Ectodermal cell (in vitro differentiated cells): ENCODE results near the gene FREM2.

Experiments
- H3K27ac ChIP-seq: 2 replicates; pipeline ENCODE4 v1.7.0; 2013; ENCODE audit warnings: mild to moderate bottlenecking, low read depth, low read length; ENCODE audit not compliant: insufficient read depth, poor library complexity, severe bottlenecking
- H3K27me3 ChIP-seq: 2 replicates; pipeline ENCODE4 v1.7.0; 2013; ENCODE audit warnings: mild to moderate bottlenecking, low read length; ENCODE audit not compliant: insufficient read depth, control insufficient read depth, poor library complexity, severe bottlenecking
- H3K36me3 ChIP-seq: one replicate; pipeline ENCODE4 v1.7.0; 2013; ENCODE audit warnings: low read length; ENCODE audit not compliant: control insufficient read depth, insufficient read depth
- H3K4me1 ChIP-seq: one replicate; pipeline ENCODE4 v1.7.0; 2013; ENCODE audit warnings: low read length; ENCODE audit not compliant: control insufficient read depth, insufficient read depth
- H3K4me3 ChIP-seq: 2 replicates; pipeline ENCODE4 v1.7.0; 2013; ENCODE audit warnings: low read depth, low read length, control low read depth; ENCODE audit not compliant: insufficient read depth
- H3K9me3 ChIP-seq: 2 replicates; pipeline ENCODE4 v1.7.0; 2013; ENCODE audit warnings: mild to moderate bottlenecking, low read length, moderate library complexity; ENCODE audit not compliant: control insufficient read depth
- WGBS, 2 experiments: methylation state at CpG; one replicate each; pipeline ENCODE4 v1.1.7; 2013; ENCODE audit warnings: missing lambda C conversion rate in 2 of 2; 5-methylcytosine and 5-hydroxymethylcytosine counted together

Gene FREM2

GRCh38 chr13:38784036-38784880 lies 97.4 kb downstream of the FREM2 start:
- Histone ChIP-seq H3K9me3 (no peaks in the 10 kb centered on the region), H3K27ac (no peak overlapping the region), H3K36me3 (no peaks in the 10 kb centered on the region), H3K27me3 (no peaks in the 10 kb centered on the region), H3K4me3 (no peak overlapping the region), H3K4me1 (no peaks in the 10 kb centered on the region)
- 91 to 94% methylated on average over 15 of the region's 15 CpGs for WGBS, 2 experiments

- H3K9me3 ChIP-seq = no peaks in the 10 kb centered on the region
- WGBS, 2 experiments = 92 to 94% methylated on average over 2 of the region's 2 CpGs
- no peaks in the 10 kb centered on the region for H3K27me3 ChIP-seq
- no peaks in the 10 kb centered on the region for H3K4me1 ChIP-seq
- H3K4me3 ChIP-seq = no peak overlapping the region
- H3K27ac ChIP-seq = no peak overlapping the region
- no peaks in the 10 kb centered on the region for H3K36me3 ChIP-seq
Observed at GRCh38 chr13:38785042-38785441, 98.2 kb downstream of the FREM2 start.

GRCh38 chr13:38785490-38785889 lies 98.6 kb downstream of the FREM2 start:
- H3K9me3 ChIP-seq = no peaks in the 10 kb centered on the region
- H3K27me3 ChIP-seq = no peaks in the 10 kb centered on the region
- 90 to 97% methylated on average over 1 of the region's 1 CpG for WGBS, 2 experiments
- no peak overlapping the region for H3K27ac ChIP-seq
- H3K4me3 ChIP-seq = no peak overlapping the region
- no peaks in the 10 kb centered on the region for H3K4me1 ChIP-seq
- no peaks in the 10 kb centered on the region for H3K36me3 ChIP-seq

GRCh38 chr13:38787550-38787949 lies 100.7 kb downstream of the FREM2 start:
- H3K27ac ChIP-seq = no peak overlapping the region
- no peak overlapping the region for H3K4me3 ChIP-seq
- 83% methylated on average over 1 of the region's 1 CpG; no CpG with 5 or more reads in 1 of the 2 experiments for WGBS, 2 experiments
- H3K4me1 ChIP-seq = no peaks in the 10 kb centered on the region
- no peaks in the 10 kb centered on the region for H3K9me3 ChIP-seq
- no peaks in the 10 kb centered on the region for H3K36me3 ChIP-seq
- H3K27me3 ChIP-seq = no peaks in the 10 kb centered on the region

- H3K9me3 ChIP-seq = no peaks in the 10 kb centered on the region
- 94% methylated on average over 1 of the region's 1 CpG; no CpG with 5 or more reads in 1 of the 2 experiments for WGBS, 2 experiments
- H3K4me1 ChIP-seq = no peaks in the 10 kb centered on the region
- no peaks in the 10 kb centered on the region for H3K36me3 ChIP-seq
- no peak overlapping the region for H3K4me3 ChIP-seq
- no peak overlapping the region for H3K27ac ChIP-seq
- H3K27me3 ChIP-seq = no peaks in the 10 kb centered on the region
Observed at GRCh38 chr13:38796890-38797289, 110.0 kb downstream of the FREM2 start.

DNA sequence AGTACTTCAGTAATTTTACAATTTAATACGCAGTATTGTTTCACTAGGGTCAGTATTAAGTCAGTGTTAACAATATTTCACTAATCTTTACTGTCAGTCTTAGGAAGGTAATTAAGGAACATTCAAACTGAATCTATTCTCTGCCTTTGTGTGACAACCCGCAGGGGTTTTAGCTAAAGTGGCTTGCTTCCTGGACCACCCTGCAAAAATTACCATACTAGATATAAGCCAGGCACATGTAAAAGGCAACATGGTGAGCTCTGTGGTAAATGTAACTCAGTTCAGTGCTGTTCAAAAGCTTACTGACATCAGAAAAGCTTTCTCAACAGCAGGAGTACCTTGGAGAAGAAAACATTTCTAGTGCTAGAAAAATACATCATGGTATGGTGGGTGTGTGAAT lies 116.7 kb downstream of the FREM2 start:
- H3K4me3 ChIP-seq = no peak overlapping the region
- H3K27ac ChIP-seq = no peak overlapping the region
- H3K36me3 ChIP-seq = no peaks in the 10 kb centered on the region
- no peaks in the 10 kb centered on the region for H3K27me3 ChIP-seq
- H3K4me1 ChIP-seq = peaks cover 4% of the 10 kb centered on the region
- 13 to 56% methylated on average over 1 to 2 of the region's 2 CpGs for WGBS, 2 experiments
- H3K9me3 ChIP-seq = no peaks in the 10 kb centered on the region

- Histone ChIP-seq H3K36me3 (no peaks in the 10 kb centered on the region), H3K4me3 (no peak overlapping the region), H3K4me1 (peaks cover 4% of the 10 kb centered on the region), H3K27me3 (no peaks in the 10 kb centered on the region), H3K27ac (no peak overlapping the region), H3K9me3 (no peaks in the 10 kb centered on the region)
- 87 to 88% methylated on average over 2 of the region's 2 CpGs for WGBS, 2 experiments
Observed at GRCh38 chr13:38804061-38804460, 117.2 kb downstream of the FREM2 start.

GRCh38 chr13:38804536-38804935 lies 117.7 kb downstream of the FREM2 start:
- Histone ChIP-seq H3K36me3 (no peaks in the 10 kb centered on the region), H3K4me3 (no peak overlapping the region), H3K27me3 (no peaks in the 10 kb centered on the region), H3K9me3 (peaks cover 2% of the 10 kb centered on the region), H3K4me1 (peaks cover 4% of the 10 kb centered on the region), H3K27ac (no peak overlapping the region)
- 53 to 59% methylated on average over 1 of the region's 1 CpG for WGBS, 2 experiments

DNA sequence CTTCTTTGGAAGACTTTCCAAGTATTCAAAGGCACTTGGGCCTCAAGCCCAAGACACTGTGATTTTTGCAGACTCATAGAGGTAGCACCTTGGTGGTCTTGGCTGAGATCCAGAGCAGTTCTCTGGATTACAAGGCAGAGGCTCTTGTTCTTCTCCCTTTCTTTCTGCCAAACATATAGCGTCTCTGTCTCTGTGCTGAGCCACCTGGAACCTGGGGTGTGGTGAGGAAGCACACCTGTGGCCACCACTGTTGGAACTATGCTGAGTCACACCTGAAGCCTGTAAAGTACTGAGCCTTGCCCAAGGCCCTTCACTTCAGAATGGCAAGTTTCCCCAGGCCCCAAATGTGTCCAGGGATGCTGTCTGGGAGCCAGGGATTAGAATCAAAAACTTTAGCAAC lies 127.5 kb downstream of the FREM2 start:
- Histone ChIP-seq H3K9me3 (peaks cover 4% of the 10 kb centered on the region), H3K4me3 (no peak overlapping the region), H3K4me1 (no peaks in the 10 kb centered on the region), H3K27me3 (no peaks in the 10 kb centered on the region), H3K36me3 (no peaks in the 10 kb centered on the region), H3K27ac (no peak overlapping the region)
- 96 to 100% methylated on average over 1 of the region's 1 CpG for WGBS, 2 experiments

GRCh38 chr13:38819053-38819452 lies 132.2 kb downstream of the FREM2 start:
- WGBS, 2 experiments = 75 to 81% methylated on average over 1 of the region's 1 CpG
- no peaks in the 10 kb centered on the region for H3K36me3 ChIP-seq

More at GRCh38 chr13:38819053-38819452, 132.2 kb downstream of the FREM2 start:
- no peak overlapping the region for H3K4me3 ChIP-seq
- H3K27ac ChIP-seq = no peak overlapping the region
- no peaks in the 10 kb centered on the region for H3K9me3 ChIP-seq
- no peaks in the 10 kb centered on the region for H3K27me3 ChIP-seq
- H3K4me1 ChIP-seq = no peaks in the 10 kb centered on the region
